SK-N-DZ (cell line): ENCODE results near the gene EIF2S2. TPM values are rescaled to one million over a fixed set of nuclear protein-coding genes. Genes with fewer than 3 reads are reported as not detected.
"Not testable (repeated sequence)": the region's sequence is repeated elsewhere in the genome, so short reads cannot be mapped to it uniquely, and the experiment has no call there.

ENCODE experiments used
- DNase-seq: peaks from one replicate; pipeline ENCODE4 v3.0.0-alpha.2; 2015; ENCODE audit warnings: low spot score
- polyA plus RNA-seq, 2 experiments: library from polyadenylated mRNA; depleted of rRNA; stranded (reverse); fragments of >200 nt; gene quantifications; 2 replicates each; pipeline ENCODE4 v1.2.3, GENCODE V29; 2014

The EIF2S2 gene, protein sequence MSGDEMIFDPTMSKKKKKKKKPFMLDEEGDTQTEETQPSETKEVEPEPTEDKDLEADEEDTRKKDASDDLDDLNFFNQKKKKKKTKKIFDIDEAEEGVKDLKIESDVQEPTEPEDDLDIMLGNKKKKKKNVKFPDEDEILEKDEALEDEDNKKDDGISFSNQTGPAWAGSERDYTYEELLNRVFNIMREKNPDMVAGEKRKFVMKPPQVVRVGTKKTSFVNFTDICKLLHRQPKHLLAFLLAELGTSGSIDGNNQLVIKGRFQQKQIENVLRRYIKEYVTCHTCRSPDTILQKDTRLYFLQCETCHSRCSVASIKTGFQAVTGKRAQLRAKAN
- polyA plus RNA-seq (2014; cell fraction: cytosol; rRNA removed) = 142 and 152 TPM in 2 replicates
- polyA plus RNA-seq (2014; cell fraction: nucleus; rRNA removed) = 80.7 and 85.4 TPM in 2 replicates

DNA sequence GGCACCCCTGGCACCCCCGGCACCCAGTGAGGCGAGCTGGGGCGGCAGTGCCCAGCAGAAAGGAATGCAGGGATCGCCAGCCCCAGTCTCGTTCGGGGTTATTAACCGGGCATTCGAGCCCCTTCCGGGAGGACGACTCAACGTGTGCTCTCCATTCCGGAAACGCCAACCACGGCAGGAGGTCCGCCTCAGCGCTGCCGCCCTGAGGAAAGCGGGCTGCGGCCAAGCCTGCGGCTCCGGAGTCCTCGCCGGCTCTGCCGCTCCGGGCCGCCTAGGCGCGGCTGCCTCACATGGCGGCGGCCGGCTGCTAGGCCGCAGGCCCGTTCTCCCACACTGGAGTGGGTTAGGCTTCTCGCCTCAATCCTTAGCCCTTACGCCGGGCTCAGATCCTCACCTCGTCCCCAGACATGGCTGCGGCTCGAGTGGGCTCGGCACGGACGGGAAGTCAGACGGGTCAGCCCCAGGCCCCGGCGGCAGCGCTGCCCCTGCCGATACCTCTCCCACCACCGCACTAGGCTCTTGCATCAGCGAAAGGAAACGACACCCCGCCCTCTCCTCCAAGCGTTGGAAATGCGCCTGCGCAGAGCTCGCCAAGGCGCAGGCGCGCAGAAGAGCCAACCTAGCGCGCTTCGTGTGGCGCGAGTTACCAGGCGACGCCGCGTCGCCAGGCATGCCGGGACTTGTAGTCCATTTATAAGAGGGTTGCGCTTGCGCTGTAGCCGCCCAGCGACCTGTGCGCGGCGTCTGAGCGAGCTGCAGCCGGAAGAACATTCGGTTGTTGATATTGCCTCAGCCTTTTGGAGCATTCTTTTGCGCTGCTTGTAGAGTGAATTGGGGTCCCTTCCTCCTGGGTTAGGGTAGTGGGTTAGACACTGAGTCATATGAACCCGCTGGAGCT, at the start of gene EIF2S2:
TSS of gene EIF2S2 (minus strand) at position 542 of the 898 bp plus-strand sequence. CDS start at position 409, 133 bp downstream.
- peak; percentile 100 for DNase-seq

DNA sequence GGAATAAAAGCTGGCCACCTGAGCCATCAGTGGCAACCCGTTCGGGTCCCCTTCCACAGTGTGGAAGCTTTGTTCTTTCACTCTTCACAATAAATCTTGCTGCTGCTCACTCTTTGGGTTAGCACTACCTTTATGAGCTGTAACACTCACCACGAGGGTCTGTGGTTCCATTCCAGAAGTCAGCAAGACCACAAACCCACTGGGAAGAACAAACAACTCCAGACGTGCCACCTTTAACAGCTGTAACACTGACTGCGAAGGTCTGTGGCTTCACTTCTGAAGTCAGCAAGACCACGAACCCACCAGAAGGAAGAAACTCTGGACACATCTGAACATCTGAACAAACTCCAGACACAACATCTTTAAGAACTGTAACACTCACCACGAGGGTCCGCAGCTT, 45.7 kb upstream of the EIF2S2 start:
- DNase-seq = not testable (repeated sequence)

DNA sequence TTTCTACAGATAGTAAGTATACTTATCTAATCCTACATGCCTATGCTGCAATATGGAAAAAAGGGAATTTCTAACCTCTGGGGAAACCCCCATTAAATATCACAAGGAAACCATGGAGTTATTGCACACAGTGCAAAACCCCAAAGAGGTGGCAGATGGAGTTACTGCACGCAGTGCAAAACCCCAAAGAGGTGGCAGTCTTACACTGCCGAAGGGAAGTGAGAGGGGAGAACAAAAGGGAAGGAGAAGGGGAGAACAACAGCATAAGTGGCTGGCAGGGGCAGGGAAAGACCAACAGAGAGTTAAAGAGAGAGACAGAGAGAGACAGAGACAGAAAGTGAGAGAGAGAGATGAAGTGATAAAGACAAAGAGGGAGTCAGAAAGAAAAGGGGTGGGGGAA, 43.8 kb upstream of the EIF2S2 start:
- no peak for DNase-seq

DNA sequence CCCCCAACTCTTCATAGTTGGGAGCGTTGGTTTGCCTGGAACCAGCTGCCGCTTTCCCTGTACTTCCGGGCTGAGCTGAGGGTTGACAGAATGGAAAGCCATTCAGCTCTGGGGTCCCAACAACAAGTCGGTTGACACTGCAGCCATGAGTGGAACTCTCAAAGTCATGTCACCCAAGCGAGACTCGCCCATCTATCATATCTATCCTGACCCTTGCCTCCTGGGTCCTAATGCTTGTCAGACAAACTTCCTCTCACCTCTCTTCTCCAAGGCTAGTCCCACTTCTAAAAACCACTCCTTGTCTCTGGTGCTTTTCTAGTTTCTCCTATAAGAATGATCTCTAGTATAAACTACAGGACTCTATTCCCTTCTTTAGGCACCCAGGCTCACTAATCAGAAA, 41.1 kb upstream of the EIF2S2 start:
- not testable (repeated sequence) for DNase-seq

DNA sequence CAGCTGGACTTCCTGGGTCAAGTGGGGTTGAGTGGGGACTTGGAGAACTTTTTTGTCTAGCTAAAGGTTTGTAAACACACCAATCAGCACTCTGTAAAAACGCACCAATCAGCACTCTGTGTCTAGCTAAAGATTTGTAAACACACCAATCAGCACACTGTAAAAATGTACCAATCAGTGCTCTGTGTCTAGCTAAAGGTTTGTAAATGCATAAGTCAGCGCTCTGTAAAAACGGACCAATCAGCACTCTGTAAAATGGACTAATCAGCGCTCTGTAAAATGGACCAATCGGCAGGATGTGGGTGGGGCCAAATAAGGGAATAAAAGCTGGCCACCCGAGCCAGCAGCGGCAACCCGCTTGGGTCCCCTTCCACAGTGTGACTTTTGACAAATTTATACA, 40.0 kb upstream of the EIF2S2 start:
- not testable (repeated sequence) for DNase-seq

DNA sequence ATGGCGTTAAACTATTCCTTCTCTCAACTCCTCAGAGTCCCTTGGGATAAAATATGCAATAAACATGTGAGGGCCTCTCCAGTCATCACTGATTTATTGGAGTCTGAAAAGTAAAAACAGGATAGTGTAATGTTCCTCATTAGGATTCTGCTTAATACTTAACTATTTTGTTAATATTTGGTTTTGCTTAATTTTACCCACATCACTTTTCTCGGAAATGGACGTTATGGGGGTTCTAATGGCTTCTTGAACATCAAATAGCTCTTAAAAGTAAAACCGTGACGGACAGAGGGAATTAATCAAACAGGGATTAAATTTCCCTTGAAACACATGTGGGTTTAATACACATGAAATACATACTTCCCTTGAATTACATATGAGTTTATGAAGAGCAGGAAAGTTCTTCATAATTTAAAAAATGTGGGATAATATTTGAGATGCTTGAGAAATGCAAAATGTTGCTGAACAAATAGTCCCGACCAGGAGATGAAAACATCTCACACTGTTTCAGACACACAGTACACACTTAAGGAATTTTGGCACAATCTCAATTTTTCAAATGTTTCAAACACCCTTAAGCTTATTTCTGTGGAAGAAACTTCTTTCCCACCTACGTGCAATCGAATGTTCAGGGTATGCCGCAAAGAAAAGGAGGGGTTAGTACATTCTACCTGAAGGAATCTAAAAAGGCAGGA, 38.4 kb upstream of the EIF2S2 start:
- DNase-seq = no peak

DNA sequence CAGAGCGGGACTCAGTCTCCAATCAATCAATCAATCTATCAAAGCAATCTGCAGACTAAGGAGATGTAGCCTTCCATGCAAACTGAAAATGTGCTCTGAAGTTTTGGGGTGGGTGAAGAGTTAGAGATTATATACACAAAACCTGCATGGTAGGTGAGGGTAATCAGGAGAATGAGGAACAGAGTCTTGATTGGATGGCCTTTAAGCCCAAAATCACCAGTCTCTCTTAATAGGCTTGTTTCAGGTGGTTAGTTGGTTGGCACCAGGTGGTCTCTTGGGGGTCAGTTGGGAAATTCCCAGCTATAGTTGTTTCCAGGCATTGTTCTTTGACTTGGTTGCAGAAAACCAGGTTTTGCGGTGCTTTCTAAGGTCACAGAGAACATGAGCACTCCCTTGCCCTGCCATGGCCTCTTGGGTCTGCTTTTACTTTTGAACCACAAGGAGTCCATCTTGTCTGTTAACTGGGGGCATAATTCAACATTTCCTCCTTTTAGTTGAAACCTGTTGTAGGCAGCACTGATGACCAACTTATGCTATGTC, 33.3 kb upstream of the EIF2S2 start:
- no peak for DNase-seq

DNA sequence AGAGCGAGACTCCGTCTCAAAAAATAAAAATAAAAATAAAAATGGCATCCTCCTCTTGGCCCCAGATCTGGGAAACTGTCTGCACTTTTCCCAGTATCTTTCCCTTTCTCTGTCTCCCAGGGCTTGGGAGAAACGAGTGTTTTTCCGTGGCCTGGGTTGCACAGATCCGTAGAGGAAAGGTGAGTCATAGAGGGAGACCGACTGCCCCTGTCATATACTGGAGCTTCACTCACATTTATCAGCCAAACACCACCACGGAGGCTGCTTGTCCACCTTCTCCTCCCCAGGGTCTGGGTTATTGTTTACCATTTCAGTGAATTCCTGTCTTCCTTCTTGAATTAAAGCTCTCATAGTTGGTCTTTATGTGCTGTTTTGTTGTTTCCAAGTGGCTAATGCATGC, 31.9 kb upstream of the EIF2S2 start:
- no peak for DNase-seq

DNA sequence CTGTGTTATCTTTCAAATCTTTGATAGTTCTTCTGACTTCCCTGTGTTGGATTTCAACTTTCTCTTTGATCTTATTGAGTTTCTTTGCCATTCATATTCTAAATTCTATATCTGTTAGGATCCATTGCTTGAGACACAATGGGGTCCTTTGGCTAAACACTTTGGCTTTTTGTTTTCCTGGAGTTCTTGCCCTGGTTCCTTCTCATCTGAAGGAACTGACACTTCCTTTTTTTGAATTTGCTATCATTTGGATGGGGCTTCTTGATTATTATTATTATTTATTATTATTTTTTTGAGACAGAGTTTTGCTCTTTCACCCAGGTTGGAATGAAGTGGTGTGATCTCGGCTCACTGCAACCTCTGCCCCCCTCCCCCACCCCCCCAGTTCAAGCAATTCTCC, 30.1 kb upstream of the EIF2S2 start:
- DNase-seq = no peak

DNA sequence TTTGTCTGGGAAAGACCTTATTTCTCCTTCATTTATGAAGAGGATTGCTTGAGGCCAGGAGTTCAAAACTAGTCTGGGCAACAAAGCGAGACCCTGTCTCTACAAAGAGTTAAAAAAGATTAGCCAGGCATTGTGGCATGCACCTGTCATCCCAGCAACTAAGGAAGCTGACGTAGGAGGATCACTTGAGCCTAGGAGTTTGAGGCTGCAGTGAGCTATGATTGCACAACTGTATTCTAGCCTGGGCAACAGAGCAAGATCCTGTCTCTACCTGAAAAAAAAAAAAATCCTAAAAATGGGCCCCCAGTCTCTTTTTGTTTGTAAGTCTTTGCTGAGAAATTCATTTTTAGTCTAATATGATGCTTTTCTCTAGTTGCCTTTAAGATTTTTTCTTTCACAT, 29.2 kb upstream of the EIF2S2 start:
- no peak for DNase-seq

DNA sequence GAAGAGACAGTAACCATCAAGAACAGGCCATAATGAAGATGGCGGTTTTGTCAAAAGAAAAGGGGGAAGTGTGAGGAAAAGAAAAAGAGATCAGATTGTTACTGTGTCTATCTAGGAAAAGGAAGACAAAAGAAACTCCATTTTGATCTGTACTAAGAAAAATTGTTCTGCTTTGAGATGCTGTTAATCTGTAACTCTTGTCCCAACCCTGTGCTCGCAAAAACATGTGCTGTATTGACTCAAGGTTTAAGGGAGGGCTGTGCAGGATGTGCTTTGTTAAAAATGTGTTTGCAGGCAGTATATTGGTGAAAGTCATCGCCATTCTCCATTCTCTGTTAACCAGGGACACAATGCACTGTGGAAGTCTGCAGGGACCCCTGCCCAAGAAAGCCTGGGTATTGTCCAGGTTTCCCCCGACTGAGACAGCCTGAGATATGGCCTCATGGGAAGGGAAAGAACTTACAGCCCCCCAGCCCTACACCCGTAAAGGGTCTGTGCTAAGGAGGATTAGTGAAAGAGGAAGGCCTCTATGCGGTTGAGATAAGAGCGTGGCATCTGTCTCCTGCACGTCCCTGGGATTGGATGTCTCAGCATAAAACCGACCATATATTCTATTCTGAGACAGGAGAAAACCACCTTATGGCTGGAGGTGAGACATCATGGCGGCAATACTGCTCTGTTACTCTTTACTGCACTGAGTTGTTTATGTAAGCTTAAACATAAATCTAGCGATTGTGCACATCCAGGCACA, 23.7 kb upstream of the EIF2S2 start:
- DNase-seq = not testable (repeated sequence)

DNA sequence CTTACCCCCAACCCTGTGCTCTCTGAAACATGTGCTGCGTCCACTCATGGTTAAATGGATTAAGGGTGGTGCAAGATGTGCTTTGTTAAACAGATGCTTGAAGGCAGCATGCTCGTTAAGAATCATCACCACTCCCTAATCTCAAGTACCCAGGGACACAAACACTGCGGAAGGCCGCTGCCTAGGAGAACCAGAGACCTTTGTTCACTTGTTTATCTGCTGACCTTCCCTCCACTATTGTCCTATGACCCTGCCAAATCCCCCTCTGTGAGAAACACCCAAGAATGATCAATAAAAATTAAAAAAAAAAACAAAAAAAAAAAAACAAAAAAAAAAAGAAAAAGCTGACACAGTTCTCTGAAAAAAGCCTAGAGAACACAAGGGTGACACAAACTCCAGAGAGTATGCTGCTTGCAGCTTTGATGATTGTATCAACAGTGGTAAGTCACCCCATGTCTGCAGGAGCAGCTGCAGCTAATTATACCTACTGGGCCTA, 21.4 kb upstream of the EIF2S2 start:
- peak; percentile 51 for DNase-seq

DNA sequence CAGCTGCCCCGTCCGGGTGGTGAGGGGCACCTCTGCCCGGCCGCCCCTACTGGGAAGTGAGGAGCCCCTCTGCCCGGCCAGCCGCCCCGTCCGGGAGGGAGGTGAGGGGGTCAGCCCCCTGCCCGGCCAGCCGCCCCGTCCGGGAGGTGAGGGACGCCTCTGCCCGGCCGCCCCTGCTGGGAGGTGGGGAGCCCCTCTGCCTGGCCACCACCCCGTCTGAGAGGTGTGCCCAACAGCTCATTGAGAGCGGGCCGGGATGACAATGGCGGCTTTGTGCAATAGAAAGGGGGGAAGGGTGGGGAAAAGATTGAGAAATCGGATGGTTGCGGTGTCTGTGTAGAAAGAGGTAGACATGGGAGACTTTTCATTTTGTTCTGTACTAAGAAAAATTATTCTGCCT, 20.9 kb upstream of the EIF2S2 start:
- not testable (repeated sequence) for DNase-seq

DNA sequence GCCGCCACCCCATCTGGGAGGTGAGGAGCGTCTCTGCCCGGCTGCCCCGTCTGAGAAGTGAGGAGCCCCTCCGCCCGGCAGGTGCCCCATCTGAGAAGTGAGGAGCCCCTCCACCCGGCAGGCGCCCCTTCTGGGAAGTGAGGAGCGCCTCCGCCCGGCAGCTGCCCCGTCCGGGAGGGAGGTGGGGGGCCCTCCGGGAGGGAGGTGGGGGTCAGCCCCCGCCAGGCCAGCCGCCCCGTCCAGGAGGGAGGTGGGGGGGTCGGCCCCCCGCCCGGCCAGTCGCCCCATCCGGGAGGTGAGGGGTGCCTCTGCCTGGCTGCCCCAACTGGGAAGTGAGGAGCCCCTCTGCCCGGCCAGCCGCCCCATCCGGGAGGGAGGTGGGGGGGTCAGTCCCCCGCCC, 20.4 kb upstream of the EIF2S2 start:
- not testable (repeated sequence) for DNase-seq

DNA sequence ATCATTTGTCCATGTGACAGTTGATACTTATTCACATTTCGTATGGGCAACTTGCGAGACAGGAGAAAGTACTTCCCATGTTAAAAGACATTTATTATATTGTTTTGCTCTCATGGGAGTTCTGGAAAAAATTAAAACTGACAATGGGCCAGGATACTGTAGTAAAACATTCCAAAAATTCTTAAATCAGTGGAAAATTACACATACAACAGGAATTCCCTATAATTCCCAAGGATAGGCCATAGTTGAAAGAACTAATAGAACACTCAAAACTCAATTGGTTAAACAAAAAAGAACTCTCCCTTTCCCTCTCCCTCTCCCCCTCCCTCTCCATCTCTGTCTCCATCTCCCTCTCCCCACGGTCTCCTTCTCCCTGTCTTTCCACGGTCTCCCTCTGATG, 19.4 kb upstream of the EIF2S2 start:
- DNase-seq = no peak

DNA sequence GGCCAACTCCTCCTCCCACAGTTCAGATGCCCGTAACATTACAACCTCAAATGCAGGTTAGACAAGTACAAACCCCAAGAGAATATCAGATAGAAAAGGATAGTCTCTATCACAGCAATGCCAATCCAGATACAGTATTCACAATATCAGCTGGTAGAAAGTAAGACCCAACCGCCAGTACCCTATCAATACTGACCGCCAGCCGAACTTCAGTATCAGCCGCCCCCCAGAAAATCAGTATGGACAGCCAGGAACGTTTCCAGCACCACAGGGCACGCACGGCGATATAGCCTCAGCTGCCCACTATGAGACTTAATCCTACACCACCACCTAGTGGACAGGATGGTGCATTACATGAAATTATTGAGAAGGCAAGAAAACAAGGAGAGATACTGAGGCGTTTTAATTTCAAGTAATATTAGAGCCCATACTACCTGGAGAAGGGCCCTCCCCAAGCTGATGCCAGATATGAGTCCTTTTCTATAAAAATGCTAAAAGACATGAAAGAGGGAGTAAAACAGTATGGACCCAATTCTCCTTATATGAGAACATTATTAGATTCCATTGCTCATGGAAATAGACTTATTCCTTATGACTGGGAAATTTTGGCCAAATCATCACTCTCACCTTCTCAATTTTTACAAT, 17.6 kb upstream of the EIF2S2 start:
- DNase-seq = peak; percentile 88

DNA sequence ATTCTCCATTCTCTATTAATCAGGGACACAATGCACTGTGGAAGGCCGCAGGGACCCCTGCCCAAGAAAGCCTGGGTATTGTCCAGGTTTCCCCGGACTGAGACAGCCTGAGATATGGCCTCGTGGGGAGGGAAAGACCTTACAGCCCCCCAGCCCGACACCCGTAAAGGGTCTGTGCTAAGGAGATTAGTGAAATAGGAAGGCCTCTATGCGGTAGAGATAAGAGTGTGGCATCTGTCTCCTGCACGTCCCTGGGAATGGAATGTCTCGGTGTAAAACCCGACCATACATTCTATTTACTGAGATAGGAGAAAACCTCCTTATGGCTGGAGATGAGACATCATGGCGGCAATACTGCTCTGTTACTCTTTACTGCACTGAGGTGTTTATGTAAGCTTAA, 15.7 kb upstream of the EIF2S2 start:
- DNase-seq = peak; percentile 44

DNA sequence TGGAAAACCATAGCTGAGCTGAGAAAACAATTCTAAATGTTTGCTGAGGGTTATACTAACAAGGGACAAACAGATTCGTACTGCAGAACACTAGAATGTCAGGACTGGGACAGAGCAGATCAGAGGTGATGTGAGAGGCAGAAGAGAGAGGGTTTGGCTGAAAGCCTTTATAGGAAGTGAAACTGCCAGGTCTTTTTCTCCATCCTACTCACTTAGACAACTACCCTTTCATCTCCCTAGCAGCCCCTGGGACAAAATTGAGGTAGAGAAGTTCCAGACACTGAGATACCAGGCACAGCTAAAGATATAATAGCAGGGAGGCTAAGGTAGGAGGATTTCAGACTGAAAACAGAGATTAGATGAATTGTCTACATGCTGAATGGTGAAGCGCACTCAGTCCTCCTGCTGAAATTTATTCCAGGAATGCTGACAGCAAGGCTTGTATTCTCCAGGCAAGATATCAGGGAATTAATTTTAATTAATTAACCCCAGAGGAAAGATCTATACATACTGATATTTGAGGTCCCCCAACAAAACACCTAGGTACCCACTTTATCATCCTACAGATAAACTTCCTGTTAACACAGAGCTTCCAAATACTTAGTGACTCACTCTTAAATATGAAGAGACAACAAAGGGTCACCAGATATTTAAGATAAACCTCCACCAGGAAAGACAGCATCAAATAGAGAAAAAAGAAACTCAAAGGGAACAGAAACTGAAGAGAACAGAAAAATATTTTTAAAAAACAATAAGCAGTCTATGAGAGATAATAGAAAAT, 12.6 kb upstream of the EIF2S2 start:
- peak; percentile 74 for DNase-seq

DNA sequence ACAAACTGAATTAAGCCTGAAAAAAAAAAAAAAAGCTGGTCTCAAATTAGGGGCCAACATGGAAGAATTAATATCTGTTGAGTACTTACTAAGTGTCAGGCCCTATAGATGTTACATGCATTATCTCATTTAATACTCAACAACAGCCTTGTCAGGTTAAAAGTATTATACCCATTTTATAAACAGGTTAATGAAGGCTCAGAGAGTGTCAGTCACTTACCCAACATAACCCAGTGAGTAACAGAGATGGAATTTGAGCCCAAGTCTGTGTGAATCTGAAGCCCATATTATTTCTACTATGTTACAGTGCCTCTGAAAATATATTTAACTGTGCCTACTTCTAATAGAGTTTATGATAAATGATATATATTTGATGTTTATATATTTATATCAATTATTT, 11.3 kb upstream of the EIF2S2 start:
- DNase-seq = no peak
